Right lobe of liver (tissue), 4 donors: ENCODE data around the gene FRMD3.

ENCODE experiments used
- CTCF ChIP-seq, 4 donors: fragments of 200-600 bp in 3 of 4; fragments of 450-650 bp in 1 of 4; IDR thresholded peaks; one replicate each; pipeline versions ENCODE4 v1.5.1 to v1.8.0; 2016 to 2022; ENCODE audit warnings: antibody characterized with exemption in 4 of 4, mild to moderate bottlenecking in 2 of 4
- POLR2A ChIP-seq: fragments of 450-650 bp; IDR thresholded peaks from one replicate; pipeline ENCODE4 v1.6.1; 2017; ENCODE audit warnings: antibody characterized with exemption, mild to moderate bottlenecking
- donor health status: DM: no; HTN: no; CAD: no.
- donor health status: DM: no; HTN: no; CAD: no.
- donor health status: DM: no; HTN: yes; CAD: no.

- TF ChIP-seq CTCF (IDR thresholded peaks at IDR 0.05) (no peak), POLR2A (no peak)
Measured at GRCh38 chr9:83294816-83295215, 243.4 kb downstream of the FRMD3 start.
